Measurements from ENCODE around the gene NEURL1B.

NEURL1B gene

DNA sequence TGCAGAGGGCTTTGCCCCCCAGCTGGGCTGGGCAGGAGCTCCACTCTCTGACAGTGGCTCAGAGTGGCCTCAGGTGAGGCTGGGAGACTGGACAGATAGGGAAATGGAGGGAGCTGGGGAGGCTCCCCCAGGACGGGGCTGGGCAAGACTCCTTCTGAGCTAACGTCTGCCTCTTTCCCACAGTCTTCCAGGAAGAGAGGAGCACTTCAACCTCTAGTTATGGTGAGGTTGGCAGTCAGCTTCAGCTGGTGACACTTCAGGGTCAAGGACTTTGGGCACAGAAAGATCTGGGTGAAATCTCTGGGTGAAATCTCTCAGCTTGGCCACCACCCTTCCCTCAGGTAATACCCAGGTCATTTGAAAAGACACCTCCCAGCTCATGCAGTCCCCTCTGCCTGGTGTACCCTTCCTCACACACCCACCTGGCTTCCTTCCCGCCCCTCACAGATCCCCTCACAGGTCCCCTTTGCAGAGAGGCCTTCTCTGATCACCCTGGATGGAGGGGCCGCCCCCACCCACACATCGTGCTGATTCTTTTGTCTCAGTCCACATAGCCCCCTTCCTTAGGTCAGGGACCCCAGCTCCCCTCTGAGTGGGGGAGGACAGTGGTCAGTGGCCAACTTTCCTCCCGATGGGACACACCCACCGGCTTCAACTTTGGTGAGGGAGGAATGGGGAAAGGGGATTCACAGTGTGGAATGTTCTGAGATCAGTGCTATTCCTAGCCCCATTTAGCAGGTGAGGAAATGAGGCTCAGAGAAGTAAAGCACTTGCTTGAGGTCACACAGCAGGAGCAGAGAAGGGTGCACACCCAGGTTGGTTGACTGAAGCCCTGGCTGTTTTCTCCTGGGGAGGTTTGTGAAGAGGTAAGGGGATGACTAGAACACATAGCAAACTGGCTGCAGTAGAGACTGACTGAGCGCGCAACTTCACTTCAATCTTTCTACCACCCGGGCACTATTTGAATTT, 15.8 kb upstream of the NEURL1B start:
- no peak for DNase-seq (ENCODE audit: low read depth)
- no peak overlapping the region for H3K4me3 ChIP-seq (ENCODE audit: low read depth, low read length)
- TF ChIP-seq, protein P1, sequence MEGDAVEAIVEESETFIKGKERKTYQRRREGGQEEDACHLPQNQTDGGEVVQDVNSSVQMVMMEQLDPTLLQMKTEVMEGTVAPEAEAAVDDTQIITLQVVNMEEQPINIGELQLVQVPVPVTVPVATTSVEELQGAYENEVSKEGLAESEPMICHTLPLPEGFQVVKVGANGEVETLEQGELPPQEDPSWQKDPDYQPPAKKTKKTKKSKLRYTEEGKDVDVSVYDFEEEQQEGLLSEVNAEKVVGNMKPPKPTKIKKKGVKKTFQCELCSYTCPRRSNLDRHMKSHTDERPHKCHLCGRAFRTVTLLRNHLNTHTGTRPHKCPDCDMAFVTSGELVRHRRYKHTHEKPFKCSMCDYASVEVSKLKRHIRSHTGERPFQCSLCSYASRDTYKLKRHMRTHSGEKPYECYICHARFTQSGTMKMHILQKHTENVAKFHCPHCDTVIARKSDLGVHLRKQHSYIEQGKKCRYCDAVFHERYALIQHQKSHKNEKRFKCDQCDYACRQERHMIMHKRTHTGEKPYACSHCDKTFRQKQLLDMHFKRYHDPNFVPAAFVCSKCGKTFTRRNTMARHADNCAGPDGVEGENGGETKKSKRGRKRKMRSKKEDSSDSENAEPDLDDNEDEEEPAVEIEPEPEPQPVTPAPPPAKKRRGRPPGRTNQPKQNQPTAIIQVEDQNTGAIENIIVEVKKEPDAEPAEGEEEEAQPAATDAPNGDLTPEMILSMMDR (IDR thresholded peaks at IDR 0.05; ENCODE audit: low read depth, low read length, missing control alignments): no peak
- in situ Hi-C loops (cut with HindIII; ENCODE audit: low sequenced_read_pairs): no loop called here

DNA sequence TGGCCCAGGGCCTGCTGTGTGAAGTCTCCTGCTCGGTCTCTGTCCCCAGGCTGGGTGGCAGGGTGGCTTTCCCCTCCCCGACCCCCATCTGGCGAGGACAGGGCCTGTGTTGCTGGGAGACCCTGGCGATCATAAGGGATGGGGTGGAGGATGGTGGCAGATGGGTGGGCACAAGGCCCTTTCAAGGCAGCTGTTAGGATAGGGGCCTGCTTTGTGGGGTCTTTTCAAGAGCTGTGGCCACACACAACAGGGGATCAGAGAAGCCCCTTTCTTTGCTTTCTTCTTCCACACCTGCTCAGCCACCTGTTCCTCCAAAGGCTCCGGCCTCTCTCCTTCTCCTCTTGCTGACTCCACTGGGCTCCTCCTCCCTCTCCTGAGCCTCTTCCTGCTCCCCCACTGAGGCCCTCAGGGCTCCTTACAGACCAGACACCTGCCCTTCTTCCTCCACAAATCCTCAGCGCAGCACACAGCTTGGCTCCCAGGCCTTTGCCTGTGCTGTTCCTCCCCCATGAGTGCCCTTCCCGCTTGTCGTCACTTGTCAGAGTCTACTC, 15.0 kb upstream of the NEURL1B start:
- in situ Hi-C loops (cut with HindIII; ENCODE audit: low sequenced_read_pairs): no loop called here
- TF ChIP-seq, protein P1 (IDR thresholded peaks at IDR 0.05; ENCODE audit: low read depth, low read length, missing control alignments): no peak
- H3K4me3 ChIP-seq (ENCODE audit: low read depth, low read length): no peak overlapping the region
- no peak for DNase-seq (ENCODE audit: low read depth)

DNA sequence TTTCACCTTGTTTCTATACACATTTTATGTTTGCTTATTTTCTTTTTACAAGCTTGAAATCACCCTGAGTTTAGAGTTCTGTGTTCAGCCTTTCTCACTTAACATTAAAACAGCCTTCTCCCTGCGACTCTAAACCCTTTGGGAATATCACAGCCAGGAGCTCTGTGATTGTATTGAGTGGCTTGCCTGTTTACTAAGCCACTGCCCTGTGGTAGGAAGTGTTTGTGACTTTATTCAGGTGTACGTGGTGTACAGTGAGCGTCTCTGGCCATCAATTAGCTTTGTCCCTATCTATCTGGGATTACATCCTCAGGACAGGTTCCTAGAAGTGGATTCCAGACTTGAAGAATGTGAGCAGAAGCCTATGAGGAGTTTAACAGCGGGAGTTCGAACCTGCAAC, 11.0 kb upstream of the NEURL1B start:
- no peak for DNase-seq (ENCODE audit: low read depth)
- in situ Hi-C loops (cut with HindIII; ENCODE audit: low sequenced_read_pairs): no loop called here
- no peak overlapping the region for H3K4me3 ChIP-seq (ENCODE audit: low read depth, low read length)
- TF ChIP-seq, protein P1 (IDR thresholded peaks at IDR 0.05; ENCODE audit: low read depth, low read length, missing control alignments): no peak

DNA sequence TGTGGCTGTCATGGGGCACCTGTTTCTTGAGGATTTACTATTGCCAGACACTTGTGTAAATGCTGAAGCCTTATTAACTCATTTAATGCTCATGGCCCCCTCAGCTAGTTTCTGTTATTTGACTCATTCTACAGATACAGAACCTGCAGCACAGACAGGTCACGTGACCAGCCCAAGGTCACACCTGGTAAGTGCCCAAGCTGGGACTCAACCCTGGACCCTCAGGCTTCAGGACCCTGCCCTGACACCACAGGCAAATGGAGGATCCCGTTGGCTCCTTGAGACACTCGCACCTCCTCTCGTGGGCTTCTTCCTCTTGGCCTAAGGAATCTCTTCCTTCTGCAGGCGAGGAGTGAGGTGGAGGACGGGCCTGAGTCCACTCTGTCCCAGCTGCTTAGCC, 10.6 kb upstream of the NEURL1B start:
- TF ChIP-seq, protein P1 (IDR thresholded peaks at IDR 0.05; ENCODE audit: low read depth, low read length, missing control alignments): no peak
- in situ Hi-C loops (cut with HindIII; ENCODE audit: low sequenced_read_pairs): no loop called here
- H3K4me3 ChIP-seq (ENCODE audit: low read depth, low read length): no peak overlapping the region
- DNase-seq (ENCODE audit: low read depth): no peak

DNA sequence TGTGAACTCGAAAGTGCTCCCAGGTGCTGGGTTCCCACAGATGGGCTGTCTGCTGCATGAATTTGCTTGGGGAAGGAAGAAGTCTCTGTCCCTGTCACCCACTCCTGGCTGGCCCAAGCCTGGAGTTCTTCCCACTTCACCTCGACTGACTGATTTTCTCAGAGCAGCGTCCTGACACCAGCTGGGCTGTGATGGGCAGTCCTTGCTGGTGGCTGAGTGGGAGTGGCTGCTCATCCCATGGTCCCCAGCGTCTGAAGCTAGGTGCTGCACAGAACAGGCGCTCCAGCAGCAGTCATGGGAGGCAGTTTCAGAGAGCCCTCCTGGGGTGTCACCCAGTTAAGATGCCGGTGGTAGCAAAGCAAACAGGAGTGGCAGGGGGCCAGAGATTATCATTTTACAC, 10.1 kb upstream of the NEURL1B start:
- DNase-seq (ENCODE audit: low read depth): no peak
- TF ChIP-seq, protein P1 (IDR thresholded peaks at IDR 0.05; ENCODE audit: low read depth, low read length, missing control alignments): no peak
- H3K4me3 ChIP-seq (ENCODE audit: low read depth, low read length): no peak overlapping the region
- in situ Hi-C loops (cut with HindIII; ENCODE audit: low sequenced_read_pairs): no loop called here

DNA sequence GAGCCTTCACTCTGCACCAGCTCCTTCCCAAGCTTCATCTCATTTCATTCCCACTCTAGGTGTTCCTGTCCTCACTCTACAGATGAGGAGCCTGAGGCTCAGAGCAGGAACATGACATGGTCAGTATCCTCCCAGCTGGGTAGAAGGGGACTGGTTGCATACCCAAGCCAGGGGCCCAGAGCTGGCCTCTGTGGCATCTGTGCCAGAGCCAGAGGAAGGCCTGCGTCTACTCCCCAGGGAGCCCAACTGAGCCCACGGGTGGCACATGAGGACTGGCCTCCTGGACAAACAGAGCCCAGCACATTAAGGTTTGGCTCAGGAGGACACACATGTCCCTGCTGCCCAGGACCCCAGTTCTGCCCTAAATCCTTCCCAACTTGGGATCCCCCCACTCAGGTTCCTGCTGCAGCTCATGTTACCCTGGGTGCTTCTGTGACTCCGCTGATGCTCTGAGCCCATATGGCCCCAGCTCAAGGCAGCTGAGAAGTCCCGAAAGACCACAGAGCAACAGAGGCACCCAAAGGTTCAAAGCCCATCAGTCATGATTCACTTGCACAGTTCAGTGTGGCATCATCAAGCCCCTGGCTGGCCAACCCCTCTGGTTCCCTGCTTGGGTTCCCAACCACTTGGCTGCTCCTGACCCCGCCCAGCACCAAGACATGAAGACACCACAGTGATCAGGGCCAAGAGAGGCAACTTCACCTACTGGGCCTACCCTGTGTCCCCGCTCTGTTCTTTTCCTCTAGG, 8.5 kb upstream of the NEURL1B start:
- H3K4me3 ChIP-seq (ENCODE audit: low read depth, low read length): no peak overlapping the region
- no peak for DNase-seq (ENCODE audit: low read depth)
- TF ChIP-seq, protein P1 (IDR thresholded peaks at IDR 0.05; ENCODE audit: low read depth, low read length, missing control alignments): no peak
- in situ Hi-C loops (cut with HindIII; ENCODE audit: low sequenced_read_pairs): no loop called here
